Kidney capillary endothelial cell (primary cell): ENCODE results near the gene NARF.

Source experiments
- DNase-seq: peaks from one replicate; pipeline ENCODE4 v3.0.0-alpha.2; 2018; ENCODE audit warnings: low spot score

Gene NARF

DNA sequence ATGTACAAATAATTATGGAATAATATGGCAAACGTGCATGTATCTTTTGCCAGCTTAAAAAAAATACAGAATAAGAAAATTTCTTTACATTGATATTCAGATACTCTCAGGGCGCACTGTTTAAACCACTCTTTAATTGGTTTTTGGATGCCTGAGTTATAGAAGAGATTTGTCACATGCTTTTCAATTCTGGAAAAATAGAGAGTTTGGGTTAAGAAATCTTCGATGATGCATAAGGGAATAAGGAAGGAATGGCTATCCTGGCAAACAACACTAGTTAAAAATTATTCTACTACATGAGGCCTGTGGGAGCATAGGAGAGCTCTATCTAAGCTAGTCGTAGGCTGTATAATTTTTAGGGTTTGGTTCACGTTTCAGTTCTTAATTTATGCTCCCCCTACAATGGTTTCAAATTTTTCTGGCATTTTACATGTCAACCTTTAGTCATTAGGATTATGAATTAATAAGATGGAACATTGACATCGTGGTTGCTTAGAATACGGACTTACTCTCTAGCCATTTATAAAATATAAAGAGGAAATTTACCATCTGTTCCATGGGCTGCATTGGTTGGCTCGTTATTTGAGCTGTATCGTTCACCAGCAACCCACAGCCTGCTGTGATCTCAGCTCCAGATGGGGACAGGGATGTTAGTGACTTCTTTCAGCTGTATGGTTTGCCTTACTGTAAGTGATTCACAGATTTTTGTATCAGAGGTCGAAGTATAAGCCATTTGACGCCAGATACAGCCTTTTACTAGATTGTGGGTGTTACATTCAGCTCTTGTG, 15.9 kb downstream of the NARF start:
- no peak for DNase-seq

DNA sequence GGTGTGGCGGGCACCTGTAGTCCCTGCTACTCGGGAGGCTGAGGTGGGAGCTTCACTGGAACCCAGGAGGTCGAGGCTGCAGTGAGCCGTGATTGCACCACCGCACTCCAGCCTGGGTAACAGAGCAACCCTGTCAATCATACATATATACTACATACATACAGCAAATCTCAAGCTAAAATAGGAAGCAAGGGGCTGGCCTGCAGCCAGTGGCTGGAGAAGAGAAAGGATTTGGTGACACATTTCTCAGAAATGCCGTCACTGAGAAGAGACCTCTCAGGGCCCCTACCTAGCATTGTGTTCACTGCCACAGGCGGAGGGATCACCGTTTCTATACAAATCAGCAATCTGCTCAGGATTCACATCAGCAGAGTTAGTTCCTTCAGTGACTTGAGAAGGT, 16.9 kb downstream of the NARF start:
- peak; percentile 71 for DNase-seq

DNA sequence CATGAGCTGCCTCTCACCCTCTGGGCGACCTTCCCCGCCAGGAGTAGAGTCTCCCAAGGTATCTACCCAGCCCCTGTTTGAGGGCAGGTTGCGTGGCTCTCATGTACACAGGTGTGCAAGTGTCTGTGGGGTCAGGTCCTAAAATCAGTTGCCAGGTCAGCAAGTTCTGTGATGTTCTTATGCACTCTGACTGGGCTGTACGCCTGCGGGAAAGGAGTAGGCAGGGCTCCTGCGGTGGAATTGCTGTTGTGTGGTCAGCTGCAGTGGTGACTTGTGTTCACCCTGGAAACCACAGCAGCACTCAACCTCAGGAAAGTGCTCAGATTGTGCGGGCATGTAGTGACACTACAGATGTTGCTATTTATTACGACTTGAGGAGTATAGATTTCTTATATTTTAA, 19.4 kb downstream of the NARF start:
- no peak for DNase-seq

DNA sequence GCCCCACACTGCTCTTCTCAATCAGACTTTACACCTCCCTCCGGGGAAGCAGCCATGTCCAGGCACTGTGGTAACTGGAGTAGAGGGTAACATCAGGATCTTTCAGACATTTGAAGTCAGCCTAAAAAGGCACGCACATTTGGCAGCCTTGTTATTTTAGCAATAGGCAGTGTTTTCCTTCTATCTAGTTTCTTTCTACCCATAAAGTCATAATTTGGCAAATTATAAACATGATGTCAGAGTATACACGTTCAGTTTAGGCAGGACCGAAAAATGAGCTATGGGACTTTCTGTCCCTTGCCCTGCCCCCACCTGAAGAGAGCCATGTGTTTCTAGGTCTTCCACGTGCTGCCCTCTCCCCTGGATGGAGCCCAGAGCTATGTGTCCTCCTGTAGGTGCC, 21.1 kb downstream of the NARF start:
- DNase-seq, result no peak

DNA sequence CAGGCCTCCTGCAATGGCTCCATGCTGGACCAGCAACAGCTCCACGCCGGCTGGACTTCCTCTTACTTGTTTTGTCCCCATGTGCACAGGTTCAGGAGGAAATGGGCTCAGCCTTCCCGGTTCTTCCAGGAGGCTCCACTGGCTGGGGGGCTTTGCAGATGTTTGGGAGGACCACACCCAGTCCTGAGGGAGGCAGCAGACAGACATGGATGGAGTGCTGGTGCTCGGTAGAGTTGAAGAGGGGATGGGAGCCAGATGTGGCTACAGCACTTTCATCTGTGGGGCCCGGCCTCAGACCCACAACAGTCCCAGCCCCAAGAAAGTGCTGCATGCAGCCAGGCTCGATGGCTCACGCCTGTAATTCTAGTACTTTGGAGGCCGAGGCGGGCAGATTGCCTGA, 21.8 kb downstream of the NARF start:
- DNase-seq, result no peak

DNA sequence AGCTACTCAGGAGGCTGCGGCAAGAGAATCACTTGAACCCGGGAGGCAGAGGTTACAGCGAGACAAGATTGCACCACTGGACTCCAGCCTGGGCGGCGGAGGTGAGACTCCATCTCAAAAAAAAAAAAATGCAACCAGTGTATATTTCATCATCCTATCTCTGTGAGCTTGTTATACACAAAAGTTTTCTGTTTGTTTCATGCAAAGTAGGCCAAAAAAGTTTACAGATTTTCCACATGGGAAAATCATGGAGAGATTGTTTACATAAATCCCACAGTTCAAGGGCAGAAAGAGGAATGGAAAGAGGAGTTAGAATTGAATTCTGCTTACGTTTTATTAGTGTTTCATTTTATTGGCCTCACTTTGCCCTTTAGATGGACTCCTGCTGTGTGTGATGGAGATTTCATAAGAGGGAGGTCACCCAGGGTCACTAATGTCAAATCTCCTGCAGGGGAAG, 24.7 kb downstream of the NARF start:
- no peak for DNase-seq

DNA sequence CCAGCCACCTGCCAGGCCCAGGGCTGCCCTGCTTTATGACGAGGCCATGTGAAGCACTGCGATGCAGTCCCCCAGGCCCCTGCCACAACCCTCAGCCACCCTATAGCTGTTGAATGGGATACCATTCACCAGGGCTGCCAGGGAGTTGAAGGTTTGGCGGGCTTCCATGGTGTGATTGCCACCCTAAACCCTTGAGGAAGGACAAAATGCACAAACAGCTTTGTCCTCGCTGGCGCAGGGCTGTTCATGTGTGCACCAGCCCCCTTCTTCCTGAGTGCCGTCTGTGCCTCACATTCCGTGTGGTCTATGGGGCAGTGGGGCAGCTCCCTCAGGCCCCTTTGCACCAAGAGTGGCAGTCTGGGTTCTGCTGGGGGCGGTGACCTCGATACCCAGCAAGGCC, 25.3 kb downstream of the NARF start:
- no peak for DNase-seq

DNA sequence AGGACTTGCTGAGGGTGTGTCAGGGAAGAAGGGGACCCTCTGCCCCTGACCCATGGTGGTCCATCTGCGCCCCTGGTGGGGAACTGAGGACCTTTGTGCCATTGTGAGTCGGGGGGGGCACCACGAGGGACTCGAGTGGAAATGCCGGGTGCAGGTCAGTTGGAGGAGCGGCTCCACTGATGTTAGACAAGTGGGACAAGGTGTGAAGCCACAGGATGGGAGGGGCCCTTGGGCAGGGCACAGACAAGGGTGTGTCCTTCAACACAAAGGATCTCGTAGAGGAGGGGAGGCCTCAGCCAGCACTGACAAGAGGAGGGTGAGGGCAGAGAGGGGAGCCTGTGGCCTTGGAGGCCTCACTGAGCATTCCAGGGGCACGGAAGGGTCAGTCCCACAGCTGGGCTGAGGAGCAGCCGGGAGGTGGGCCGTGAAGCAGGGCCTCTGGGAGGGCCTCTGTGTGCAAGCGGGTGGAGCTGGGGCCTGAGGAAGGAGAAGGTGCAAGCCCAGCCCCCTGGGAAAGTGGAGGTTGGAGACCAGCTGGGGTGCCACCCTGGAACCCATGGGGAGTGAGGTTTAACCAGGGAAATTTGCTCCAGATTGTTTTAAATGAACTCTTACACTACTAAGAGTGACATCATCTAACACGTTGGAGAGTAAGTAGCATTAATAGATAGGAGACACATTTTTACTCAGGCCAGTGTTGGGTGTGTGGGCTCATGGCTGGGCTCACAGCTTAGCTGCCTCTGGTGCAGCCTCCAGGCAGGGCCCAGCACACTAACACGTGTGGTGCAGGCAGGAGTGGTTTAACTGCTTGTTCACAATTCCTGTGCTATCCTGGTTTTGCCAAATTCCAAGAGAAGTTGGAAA, 27.9 kb downstream of the NARF start:
- DNase-seq, result no peak

DNA sequence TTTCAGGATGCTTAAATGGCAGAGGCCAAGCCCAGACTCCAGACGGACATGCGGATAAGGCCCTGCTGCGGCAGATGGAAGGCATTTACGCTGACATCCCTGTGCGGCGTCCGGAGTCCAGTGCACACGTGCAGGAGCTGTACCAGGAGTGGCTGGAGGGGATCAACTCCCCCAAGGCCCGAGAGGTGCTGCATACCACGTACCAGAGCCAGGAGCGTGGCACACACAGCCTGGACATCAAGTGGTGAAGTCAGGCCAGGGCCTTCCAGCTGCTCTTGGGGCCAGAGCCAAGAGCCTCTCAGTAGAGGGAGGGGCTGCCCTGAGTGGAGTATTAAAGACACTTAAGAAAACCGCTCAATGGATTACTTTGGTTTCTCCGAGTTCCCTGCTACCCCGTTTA, 29.4 kb downstream of the NARF start:
- DNase-seq, result no peak

DNA sequence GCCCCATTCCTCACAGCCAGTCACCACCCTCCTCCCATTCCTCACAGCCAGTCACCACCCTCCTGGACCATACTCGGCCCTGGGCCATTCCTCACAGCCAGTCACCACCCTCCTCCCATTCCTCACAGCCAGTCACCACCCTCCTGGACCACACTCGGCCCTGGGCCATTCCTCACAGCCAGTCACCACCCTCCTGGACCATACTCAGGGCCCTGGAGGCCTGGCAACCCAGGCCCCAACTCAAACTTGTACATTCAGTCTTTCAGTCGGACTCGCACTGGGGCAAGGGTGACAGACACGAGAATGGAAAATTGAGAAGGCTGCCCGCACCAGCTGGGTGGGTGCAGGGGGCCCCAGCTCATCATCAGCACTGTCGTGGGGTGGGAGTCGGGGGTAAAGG, 30.6 kb downstream of the NARF start:
- DNase-seq, result no peak

DNA sequence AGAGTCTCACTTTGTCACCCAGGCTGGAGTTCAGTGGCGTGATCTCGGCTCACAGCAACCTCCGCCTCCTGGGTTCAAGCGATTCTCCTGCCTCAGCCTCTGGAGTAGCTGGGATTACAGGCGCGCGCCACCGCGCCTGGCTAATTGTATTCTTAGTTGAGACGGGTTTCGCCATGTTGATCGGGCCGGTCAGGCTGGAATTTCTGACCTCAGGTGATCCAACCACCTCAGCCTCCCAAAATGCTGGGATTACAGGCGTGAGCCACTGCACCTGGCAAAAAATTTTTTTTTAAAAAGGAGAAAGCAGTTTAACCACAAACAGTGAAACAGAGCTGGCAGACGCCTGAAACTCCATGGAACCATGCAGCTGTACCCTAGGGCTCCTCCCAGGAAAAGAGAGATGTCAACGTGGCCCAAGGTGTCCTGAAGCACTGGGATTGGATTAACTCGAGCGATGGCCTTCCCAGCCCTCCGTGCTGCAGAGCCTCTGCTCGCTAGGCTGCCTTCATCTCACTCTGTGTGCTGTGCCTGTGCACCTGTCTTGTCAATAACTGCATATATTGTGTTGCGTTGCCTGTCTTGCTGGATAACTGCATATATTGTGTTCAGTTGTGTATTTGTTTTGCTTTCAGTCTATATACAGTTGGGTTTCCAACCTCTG, 31.4 kb downstream of the NARF start:
- DNase-seq, result no peak

DNA sequence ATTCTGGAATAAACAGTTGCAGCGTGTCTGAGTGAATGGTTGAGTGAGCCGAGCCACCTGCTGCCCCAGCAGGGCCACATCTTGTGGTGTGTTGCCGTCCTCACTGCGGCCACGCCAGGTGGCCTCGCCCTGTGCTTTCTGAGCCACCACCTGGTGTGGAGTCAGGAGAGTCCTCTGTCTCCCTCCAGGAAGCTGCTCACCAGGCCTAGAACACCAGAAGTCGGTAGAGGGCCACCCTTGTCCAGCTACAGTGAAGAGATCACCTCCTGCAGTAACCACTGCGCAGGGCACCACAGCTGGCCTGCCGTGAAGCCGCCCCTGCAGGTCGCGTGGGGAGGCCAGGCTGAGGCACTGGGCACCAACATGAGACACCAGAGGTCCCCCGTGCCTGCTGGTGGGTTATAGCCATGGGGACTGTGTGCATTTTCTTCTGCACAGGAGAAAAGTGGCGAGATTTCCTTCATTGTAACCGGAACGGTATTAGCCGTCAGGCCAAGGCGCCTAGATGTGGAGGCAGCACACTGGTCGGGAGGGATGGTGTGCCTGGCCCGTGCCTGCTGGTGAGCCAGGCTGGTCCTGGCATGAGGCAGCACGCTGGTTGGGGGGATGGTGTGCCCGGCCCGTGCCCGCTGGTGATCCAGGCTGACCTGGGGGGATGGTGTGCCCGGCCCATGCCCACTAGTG, 32.1 kb downstream of the NARF start:
- DNase-seq, result no peak

DNA sequence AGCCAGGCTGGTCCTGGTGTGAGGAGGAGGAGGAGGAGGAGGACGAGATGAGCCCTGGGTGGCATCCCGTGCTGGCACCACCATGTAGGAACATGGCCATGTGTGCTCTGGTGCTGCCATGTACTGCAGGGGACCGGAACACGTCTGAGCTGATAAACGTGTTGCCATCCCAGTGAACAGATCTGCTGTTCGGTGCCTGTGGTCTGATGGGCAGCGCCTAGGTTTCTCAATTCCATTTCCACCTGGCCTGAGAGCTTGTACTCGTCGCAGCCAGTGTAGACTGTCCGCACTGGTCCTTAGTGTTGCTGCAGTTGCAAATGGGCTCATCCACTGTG, 32.6 kb downstream of the NARF start:
- DNase-seq, result no peak

DNA sequence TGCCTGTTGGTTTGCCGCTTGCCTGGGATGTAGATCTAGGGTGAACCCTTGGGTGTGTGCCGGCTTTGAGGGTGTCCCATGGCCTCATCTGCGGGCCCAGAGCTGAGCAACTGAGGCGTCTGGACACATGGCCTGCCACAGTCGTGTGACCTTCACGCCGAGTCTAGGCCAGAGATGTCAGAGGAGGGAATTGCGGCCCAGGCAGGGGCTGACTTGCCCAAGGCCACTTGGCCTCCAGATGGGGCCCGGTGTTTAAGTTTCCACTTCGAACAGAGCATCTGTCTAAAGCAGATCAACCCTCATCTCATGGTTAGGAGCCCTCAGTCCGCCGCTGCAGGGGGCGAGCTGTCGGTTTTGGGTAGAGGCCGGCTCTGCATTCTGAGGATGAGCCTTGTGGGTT, 33.0 kb downstream of the NARF start:
- no peak for DNase-seq

DNA sequence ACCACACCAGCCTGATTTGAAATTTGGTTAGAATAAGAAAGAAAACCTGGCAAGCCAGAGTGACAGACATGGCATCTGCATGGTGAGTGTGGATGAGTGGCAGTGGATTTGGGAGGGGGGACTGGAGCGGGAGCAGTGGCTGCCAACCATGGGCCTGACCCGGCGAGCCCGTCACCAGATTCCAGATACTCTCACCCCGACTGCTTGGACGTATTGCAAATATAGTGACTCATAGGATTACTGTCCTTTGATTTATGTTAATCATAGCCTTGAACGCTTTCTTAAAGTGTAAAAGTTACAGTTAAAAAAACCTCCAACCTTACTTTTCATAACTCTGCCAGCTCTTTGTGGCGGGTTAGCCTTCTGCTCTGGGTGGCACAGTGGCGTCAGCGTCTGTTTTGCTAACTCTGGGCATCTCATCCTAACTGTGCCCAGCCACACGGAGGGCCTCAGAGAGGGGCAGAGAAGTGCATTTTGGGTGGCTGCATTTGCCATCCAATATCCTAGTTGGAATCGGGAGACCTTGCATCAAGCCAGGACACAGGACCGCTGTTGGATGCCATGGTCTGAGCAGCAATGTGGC, 34.2 kb downstream of the NARF start:
- no peak for DNase-seq

DNA sequence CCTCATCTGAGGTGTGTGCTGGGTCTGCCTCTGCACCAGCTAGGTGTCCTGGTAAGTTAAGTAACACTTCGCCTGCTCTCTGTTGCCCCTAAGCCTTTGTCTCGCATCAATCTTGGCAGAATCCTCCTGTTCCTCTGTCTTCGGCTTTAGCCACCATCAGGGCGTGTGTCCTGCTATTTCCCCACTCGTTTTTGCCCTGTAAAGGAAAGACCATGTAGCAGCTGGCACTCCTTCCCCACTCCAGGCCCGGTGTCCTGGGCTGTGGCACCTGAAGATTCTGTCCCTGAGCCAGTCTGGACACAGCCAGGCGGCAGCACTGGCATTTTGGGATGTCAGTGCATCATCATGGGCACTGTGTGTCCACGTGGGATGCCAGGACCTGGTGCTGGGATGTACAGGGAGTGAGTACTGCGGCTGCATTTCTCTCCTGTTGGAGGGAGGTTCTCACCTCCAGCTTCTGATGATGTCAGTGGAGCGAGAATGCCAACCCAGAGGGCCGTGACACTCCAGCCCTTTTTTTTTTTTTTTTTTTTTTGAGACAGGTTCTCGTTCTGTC, 34.8 kb downstream of the NARF start:
- DNase-seq, result no peak

DNA sequence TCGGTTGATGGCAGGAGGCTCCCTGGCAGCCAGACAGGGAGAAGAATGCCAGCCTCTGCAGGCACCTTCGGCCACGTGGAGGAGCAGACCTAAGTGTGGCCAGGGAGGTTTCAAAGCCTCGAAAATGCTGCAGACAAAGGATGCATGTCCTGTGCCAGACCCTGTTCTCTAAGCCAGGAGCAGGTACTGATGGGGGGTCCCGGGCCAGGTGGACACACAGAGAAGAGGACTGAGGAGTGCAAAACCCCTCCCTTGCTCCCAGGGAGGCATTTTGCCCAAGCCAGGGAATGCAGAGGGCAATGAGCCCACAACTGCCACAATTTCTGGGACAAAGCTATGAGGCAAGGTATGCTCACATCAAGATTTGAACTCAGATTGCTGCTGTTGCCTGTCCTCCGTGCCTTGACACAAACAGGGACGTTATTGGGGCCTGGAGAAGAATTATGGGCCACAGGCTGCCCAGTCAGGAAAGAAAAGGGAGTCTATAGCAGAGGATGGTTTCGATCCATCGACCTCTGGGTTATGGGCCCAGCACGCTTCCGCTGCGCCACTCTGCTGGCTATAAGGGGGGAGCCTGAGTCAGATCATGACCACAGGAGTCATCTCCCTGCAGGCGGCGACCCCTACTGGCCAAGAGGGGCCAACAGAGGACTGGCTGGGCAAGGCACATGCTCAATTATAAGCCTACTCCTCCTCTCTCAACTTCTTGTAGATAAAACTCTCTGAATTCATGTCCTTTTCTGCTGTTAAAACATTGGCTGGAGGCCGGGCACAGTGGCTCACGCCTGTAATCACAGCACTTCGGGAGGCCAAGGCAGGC, 35.9 kb downstream of the NARF start:
- peak; percentile 93 for DNase-seq

DNA sequence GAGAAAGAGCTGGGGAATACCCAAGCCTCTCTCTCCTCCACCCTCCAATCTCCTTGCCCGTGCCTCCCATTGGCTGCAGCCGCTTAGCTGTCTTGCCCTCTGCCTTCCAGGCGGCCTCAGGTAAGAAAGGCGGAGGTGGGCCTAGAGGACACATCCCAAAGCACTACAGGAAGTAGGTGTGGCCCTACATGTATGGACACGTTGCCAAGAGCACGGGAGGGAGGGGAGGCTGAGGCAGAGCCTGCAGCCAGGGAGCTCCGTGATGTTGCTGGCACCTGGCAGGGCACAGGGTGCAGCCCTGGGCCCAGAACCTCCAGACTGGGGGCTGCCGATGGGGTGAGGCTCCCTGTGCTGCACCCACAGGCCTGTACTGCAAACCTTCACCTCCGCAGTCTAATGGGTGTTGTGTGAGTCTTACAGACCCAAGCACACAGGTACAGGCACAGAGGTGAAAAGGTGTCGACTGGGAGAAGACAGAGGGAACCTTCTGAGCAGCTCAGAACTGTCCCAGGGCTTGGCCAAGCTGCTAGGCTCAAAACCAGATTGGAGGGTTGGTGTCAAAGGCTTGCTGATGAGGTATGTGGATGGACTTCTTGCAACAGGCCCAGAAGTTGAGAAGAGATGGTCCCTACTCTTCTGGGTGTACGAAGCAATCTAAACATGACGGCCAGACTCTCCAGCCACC, 37.4 kb downstream of the NARF start:
- DNase-seq, result no peak

DNA sequence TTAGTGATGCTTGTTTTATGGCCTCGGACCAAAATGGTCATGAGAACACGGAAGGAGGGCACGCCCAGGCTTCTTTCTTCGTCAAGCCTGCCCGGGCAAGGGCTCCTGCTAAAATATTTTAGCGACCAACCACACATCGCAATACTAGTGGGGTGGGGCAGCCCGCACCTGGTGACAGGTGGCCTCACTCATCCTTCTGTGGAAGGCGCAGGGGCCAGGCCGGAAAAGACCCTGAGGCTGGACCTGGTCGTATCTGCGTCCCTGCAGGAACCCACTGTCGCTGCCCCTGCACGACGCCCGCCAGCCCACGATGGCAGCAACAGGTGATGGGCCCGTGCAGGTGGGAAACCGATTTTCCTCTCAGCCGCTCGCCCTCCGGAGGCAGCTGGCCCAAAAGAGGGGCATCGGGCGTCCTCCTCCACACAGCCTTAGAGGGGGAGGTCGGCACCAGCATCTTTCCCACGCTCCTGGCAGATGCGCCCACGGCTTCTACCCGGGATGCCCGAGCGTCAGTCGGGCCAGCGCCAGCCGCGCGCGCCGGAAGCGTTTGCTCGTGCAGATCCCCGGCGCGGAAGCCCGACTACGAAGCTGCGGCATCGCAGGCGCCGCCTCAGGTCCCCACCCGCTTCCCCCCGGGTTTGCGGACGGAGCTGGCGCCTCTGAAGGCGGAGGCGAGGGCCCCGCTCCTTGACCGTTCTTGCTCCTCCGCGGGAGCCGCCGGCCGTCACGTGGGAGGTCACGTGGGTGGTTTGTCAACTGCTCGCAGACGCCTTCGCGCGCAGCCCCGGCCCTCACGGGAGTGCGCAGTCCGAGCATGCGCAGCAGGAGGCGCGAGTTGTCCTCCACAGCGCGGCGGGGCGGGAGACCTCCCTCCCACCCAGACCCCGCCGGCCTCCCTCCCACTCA, 38.2 kb downstream of the NARF start:
- peak; percentile 85 for DNase-seq
